Trophoblast cell (in vitro differentiated cells and primary cell): ENCODE data around the gene SLC17A1. TPM values are rescaled to one million over a fixed set of nuclear protein-coding genes. Genes with fewer than 3 reads are reported as not detected.

Experiments
- DNase-seq, 2 donors: peaks; one replicate each; pipeline ENCODE4 v3.0.0-alpha.2; 2016
- H2AFZ ChIP-seq: 2 replicates; pipeline ENCODE4 v1.6.1; 2013; ENCODE audit warnings: low read length, moderate library complexity, mild to moderate bottlenecking; ENCODE audit not compliant: insufficient read depth, poor library complexity
- H2AK5ac ChIP-seq: 2 replicates; pipeline ENCODE4 v1.6.1; 2013; ENCODE audit warnings: mild to moderate bottlenecking, low read length
- H2BK120ac ChIP-seq: 2 replicates; pipeline ENCODE4 v1.6.1; 2013; ENCODE audit warnings: low read length, mild to moderate bottlenecking, moderate library complexity; ENCODE audit not compliant: insufficient read depth, poor library complexity
- H2BK12ac ChIP-seq: 2 replicates; pipeline ENCODE4 v1.6.1; 2013; ENCODE audit warnings: mild to moderate bottlenecking, low read length, moderate library complexity
- H2BK5ac ChIP-seq: 2 replicates; pipeline ENCODE4 v1.6.1; 2013; ENCODE audit warnings: low read length, low read depth, moderate library complexity, mild to moderate bottlenecking; ENCODE audit not compliant: poor library complexity
- H3K14ac ChIP-seq: 2 replicates; pipeline ENCODE4 v1.6.1; 2013; ENCODE audit warnings: mild to moderate bottlenecking, low read length
- H3K18ac ChIP-seq: 2 replicates; pipeline ENCODE4 v1.6.1; 2013; ENCODE audit warnings: mild to moderate bottlenecking, low read length
- H3K23ac ChIP-seq: 2 replicates; pipeline ENCODE4 v1.6.1; 2013; ENCODE audit warnings: low read length
- H3K27ac ChIP-seq: 2 replicates; pipeline ENCODE4 v1.5.1; 2013; ENCODE audit warnings: low read depth, mild to moderate bottlenecking, inconsistent platforms, low read length, moderate library complexity
- H3K27me3 ChIP-seq: 2 replicates; pipeline ENCODE4 v1.6.1; 2013; ENCODE audit warnings: inconsistent platforms, mild to moderate bottlenecking, low read length, moderate library complexity; ENCODE audit not compliant: insufficient read depth
- H3K36me3 ChIP-seq, 2 experiments: 1 replicate in 1 of 2; 2 replicates in 1 of 2; pipeline ENCODE4 v1.6.1; 2013; ENCODE audit warnings: low read length in 2 of 2, mild to moderate bottlenecking in 2 of 2, moderate library complexity in 1 of 2; ENCODE audit not compliant: insufficient read depth in 2 of 2, control insufficient read depth in 1 of 2
- H3K4ac ChIP-seq: 2 replicates; pipeline ENCODE4 v1.6.1; 2013; ENCODE audit warnings: low read depth, mild to moderate bottlenecking, low read length, moderate library complexity
- H3K4me1 ChIP-seq, 2 experiments: 1 replicate in 1 of 2; 2 replicates in 1 of 2; pipeline ENCODE4 v1.6.1; 2013; ENCODE audit warnings: low read length in 2 of 2, mild to moderate bottlenecking in 2 of 2, moderate library complexity in 1 of 2; ENCODE audit not compliant: insufficient read depth in 2 of 2, control insufficient read depth in 1 of 2
- H3K4me2 ChIP-seq: 2 replicates; pipeline ENCODE4 v1.6.1; 2013; ENCODE audit warnings: inconsistent platforms, mild to moderate bottlenecking, low read length, moderate library complexity
- H3K4me3 ChIP-seq: 2 replicates; pipeline ENCODE4 v1.5.1; 2013; ENCODE audit warnings: mild to moderate bottlenecking, low read depth, low read length, inconsistent platforms
- H3K79me1 ChIP-seq: one replicate; pipeline ENCODE4 v1.6.1; 2013; ENCODE audit warnings: low read length
- H3K79me2 ChIP-seq: 2 replicates; pipeline ENCODE4 v1.6.1; 2013; ENCODE audit warnings: low read length, mild to moderate bottlenecking; ENCODE audit not compliant: control insufficient read depth, insufficient read depth, poor library complexity
- H3K9ac ChIP-seq: 2 replicates; pipeline ENCODE4 v1.6.1; 2013; ENCODE audit warnings: mild to moderate bottlenecking, low read length
- H3K9me3 ChIP-seq: 2 replicates; pipeline ENCODE4 v1.6.1; 2013; ENCODE audit warnings: low read depth, mild to moderate bottlenecking, control low read depth, inconsistent platforms, low read length; ENCODE audit not compliant: insufficient read depth
- H4K12ac ChIP-seq: 2 replicates; pipeline ENCODE4 v1.6.1; 2013; ENCODE audit warnings: low read depth, mild to moderate bottlenecking, low read length, moderate library complexity
- H4K8ac ChIP-seq: 2 replicates; pipeline ENCODE4 v1.6.1; 2013; ENCODE audit warnings: low read depth, mild to moderate bottlenecking, low read length, moderate library complexity
- H4K91ac ChIP-seq: one replicate; pipeline ENCODE4 v1.6.1; 2013; ENCODE audit warnings: low read depth, mild to moderate bottlenecking, low read length, moderate library complexity
- WGBS: extraction: QIAGEN DNeasy Blood & Tissue Kit; methylation state at CpG from one replicate; pipeline ENCODE4 v1.1.7; 2013; ENCODE audit warnings: missing lambda C conversion rate; ENCODE audit not compliant: insufficient read length, insufficient coverage; ENCODE audit errors: extremely low coverage; 5-methylcytosine and 5-hydroxymethylcytosine counted together
- polyA plus RNA-seq: library from polyadenylated mRNA; stranded (reverse); fragments of 200-250 nt; gene quantifications from 2 replicates; pipeline ENCODE4 v1.2.3, GENCODE V29; 2013

SLC17A1 gene
- polyA plus RNA-seq = not detected in 2 replicates

- no peak within 1 kb of the TSS for H3K27ac ChIP-seq
- no peak within 1 kb of the TSS for H3K9ac ChIP-seq
- 100% methylated on average over 2 of the region's 8 CpGs for WGBS
- no peak for DNase-seq
- H3K27me3 ChIP-seq = no peaks in the 10 kb centered on the region
- H2BK12ac ChIP-seq = no peak within 1 kb of the TSS
- H3K18ac ChIP-seq = no peak within 1 kb of the TSS
- H3K4me2 ChIP-seq = no peak within 1 kb of the TSS
- H2AFZ ChIP-seq = no peak within 1 kb of the TSS
- no peak within 1 kb of the TSS for H4K12ac ChIP-seq
- H2AK5ac ChIP-seq = no peak within 1 kb of the TSS
- H3K4ac ChIP-seq = no peak within 1 kb of the TSS
- no peaks in the 10 kb centered on the region for H3K79me2 ChIP-seq
- H4K91ac ChIP-seq = no peak within 1 kb of the TSS
- no peaks in the 10 kb centered on the region for H3K9me3 ChIP-seq
- no peaks in the 10 kb centered on the region for H3K4me1 ChIP-seq
- no peak within 1 kb of the TSS for H3K23ac ChIP-seq
- no peaks in the 10 kb centered on the region for H3K36me3 ChIP-seq
- no peak within 1 kb of the TSS for H2BK5ac ChIP-seq
- no peaks in the 10 kb centered on the region for H3K79me1 ChIP-seq
- H3K14ac ChIP-seq = no peak within 1 kb of the TSS
- H3K4me3 ChIP-seq = no peak within 1 kb of the TSS
- H2BK120ac ChIP-seq = no peak within 1 kb of the TSS
- no peak within 1 kb of the TSS for H4K8ac ChIP-seq
Observed at GRCh38 chr6:25831532-25832306, at the start of gene SLC17A1. Gene SLC17A1, minus strand, starts transcription at chr6:25832052. Its CDS starts 1,495 bp downstream, at chr6:25830557.

- Histone ChIP-seq H4K91ac (no peak overlapping the region), H3K23ac (no peak overlapping the region), H3K9me3 (no peaks in the 10 kb centered on the region), H3K18ac (no peak overlapping the region), H3K79me2 (no peaks in the 10 kb centered on the region), H3K4me2 (no peak overlapping the region), H2AK5ac (no peak overlapping the region), H3K9ac (no peak overlapping the region), H4K12ac (no peak overlapping the region), H3K14ac (no peak overlapping the region), H3K4me3 (no peak overlapping the region), H3K27ac (no peak overlapping the region), H3K36me3 (no peaks in the 10 kb centered on the region), H2BK120ac (no peak overlapping the region), H3K79me1 (no peaks in the 10 kb centered on the region), H2BK12ac (no peak overlapping the region), H2BK5ac (no peak overlapping the region), H3K27me3 (no peaks in the 10 kb centered on the region), H3K4ac (no peak overlapping the region), H3K4me1 (peaks cover 0 to 2% of the 10 kb centered on the region in 2 experiments), H2AFZ (no peak overlapping the region), H4K8ac (no peak overlapping the region)
- WGBS = no CpG with 5 or more reads among the region's 4 CpGs
- DNase-seq = no peak
Observed at GRCh38 chr6:25880601-25881000, 48.7 kb upstream of the SLC17A1 start.

- H3K27ac ChIP-seq = no peak overlapping the region
- no peaks in the 10 kb centered on the region for H3K79me1 ChIP-seq
- H3K79me2 ChIP-seq = no peaks in the 10 kb centered on the region
- no peak for DNase-seq
- H2BK12ac ChIP-seq = no peak overlapping the region
- H2AFZ ChIP-seq = no peak overlapping the region
- no peak overlapping the region for H2AK5ac ChIP-seq
- no peaks in the 10 kb centered on the region for H3K4me1 ChIP-seq
- H3K36me3 ChIP-seq = no peaks in the 10 kb centered on the region
- no CpG with 5 or more reads among the region's 2 CpGs for WGBS
- H4K12ac ChIP-seq = no peak overlapping the region
- no peak overlapping the region for H2BK5ac ChIP-seq
- H4K8ac ChIP-seq = no peak overlapping the region
- H3K27me3 ChIP-seq = no peaks in the 10 kb centered on the region
- H3K4ac ChIP-seq = no peak overlapping the region
- H3K18ac ChIP-seq = no peak overlapping the region
- H3K23ac ChIP-seq = no peak overlapping the region
- no peak overlapping the region for H3K9ac ChIP-seq
- no peaks in the 10 kb centered on the region for H3K9me3 ChIP-seq
- no peak overlapping the region for H3K4me3 ChIP-seq
- H2BK120ac ChIP-seq = no peak overlapping the region
- no peak overlapping the region for H4K91ac ChIP-seq
- H3K14ac ChIP-seq = no peak overlapping the region
- H3K4me2 ChIP-seq = no peak overlapping the region
Observed at GRCh38 chr6:25878721-25879322, 47.0 kb upstream of the SLC17A1 start.

GRCh38 chr6:25875926-25876602 lies 44.2 kb upstream of the SLC17A1 start:
- H2AK5ac ChIP-seq = no peak overlapping the region
- H3K4me3 ChIP-seq = no peak overlapping the region
- no peak overlapping the region for H3K23ac ChIP-seq
- H3K18ac ChIP-seq = no peak overlapping the region
- no peak overlapping the region for H2BK5ac ChIP-seq
- DNase-seq = no peak
- H4K12ac ChIP-seq = no peak overlapping the region
- no peaks in the 10 kb centered on the region for H3K79me1 ChIP-seq
- H2AFZ ChIP-seq = no peak overlapping the region
- no peak overlapping the region for H4K91ac ChIP-seq
- no peak overlapping the region for H2BK12ac ChIP-seq
- no peak overlapping the region for H3K4me2 ChIP-seq
- no peaks in the 10 kb centered on the region for H3K4me1 ChIP-seq
- H2BK120ac ChIP-seq = no peak overlapping the region
- H3K14ac ChIP-seq = no peak overlapping the region
- H3K9me3 ChIP-seq = no peaks in the 10 kb centered on the region
- H3K36me3 ChIP-seq = no peaks in the 10 kb centered on the region
- H3K27ac ChIP-seq = no peak overlapping the region
- no peaks in the 10 kb centered on the region for H3K79me2 ChIP-seq
- H3K9ac ChIP-seq = no peak overlapping the region
- no peak overlapping the region for H3K4ac ChIP-seq
- WGBS = no CpG with 5 or more reads among the region's 3 CpGs
- no peak overlapping the region for H4K8ac ChIP-seq
- no peaks in the 10 kb centered on the region for H3K27me3 ChIP-seq
